Neutrophil (primary cell): Measurements from ENCODE around the gene EFCAB14.

ENCODE experiments used
- H3K27ac ChIP-seq: fragments of 200-600 bp; sonication (generic); 2 replicates; pipeline ENCODE4 v1.5.1; 2016; ENCODE audit warnings: mild to moderate bottlenecking, moderate library complexity
- H3K27me3 ChIP-seq: fragments of 200-600 bp; sonication (generic); 2 replicates; pipeline ENCODE4 v1.6.0; 2016; ENCODE audit warnings: mild to moderate bottlenecking
- H3K36me3 ChIP-seq: fragments of 200-600 bp; sonication (generic); 2 replicates; pipeline ENCODE4 v1.5.1; 2017
- H3K4me1 ChIP-seq, 2 experiments: fragments of 200-600 bp in 1 of 2; sonication (generic) in 1 of 2; 1 replicate in 1 of 2; 2 replicates in 1 of 2; pipeline versions ENCODE4 v1.5.1 to v1.6.1; 2013 to 2016; ENCODE audit warnings: low read depth in 1 of 2, low read length in 1 of 2, mild to moderate bottlenecking in 1 of 2, moderate library complexity in 1 of 2; ENCODE audit not compliant: control insufficient read depth in 1 of 2, insufficient read depth in 1 of 2
- H3K4me3 ChIP-seq, 2 experiments: fragments of 200-600 bp in 1 of 2; sonication (generic) in 1 of 2; 1 replicate in 1 of 2; 2 replicates in 1 of 2; pipeline ENCODE4 v1.5.1; 2013 to 2016; ENCODE audit warnings: low read depth in 1 of 2, low read length in 1 of 2, mild to moderate bottlenecking in 1 of 2, moderate library complexity in 1 of 2
- H3K9me3 ChIP-seq: fragments of 200-600 bp; sonication (generic); 2 replicates; pipeline ENCODE4 v1.5.1; 2016
- TF ChIP-seq, protein P1 (sequence below): fragments of 200-600 bp; sonication (generic); IDR thresholded peaks from 2 replicates; pipeline ENCODE4 v1.5.1; 2016; ENCODE audit warnings: antibody characterized with exemption

Gene EFCAB14

DNA sequence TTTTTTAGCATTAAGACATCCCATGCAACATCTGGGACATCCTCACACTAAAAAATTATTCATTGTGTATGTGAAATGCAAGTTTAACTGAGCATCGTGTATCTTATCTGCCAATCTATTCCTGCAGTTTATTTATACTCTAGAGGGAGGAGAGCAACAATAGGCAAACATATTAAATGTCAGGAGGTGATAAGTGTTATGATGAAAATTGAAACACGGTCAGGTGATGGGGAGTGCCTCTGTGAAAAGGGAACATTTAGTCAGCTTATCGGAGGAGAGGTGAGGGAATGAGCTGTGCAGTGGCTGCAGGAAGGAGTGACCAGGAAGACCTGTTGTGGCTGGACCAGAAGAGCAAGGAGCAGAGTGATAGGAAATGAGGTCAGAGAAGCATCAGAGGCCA lies 775 bp upstream of the EFCAB14 start:
- Histone ChIP-seq H3K27ac (peak overlapping the region; percentile 82), H3K4me1 (peaks cover 30 to 31% of the 10 kb centered on the region in 2 experiments), H3K36me3 (peaks cover 13% of the 10 kb centered on the region), H3K9me3 (no peaks in the 10 kb centered on the region), H3K4me3 (peak overlapping the region; percentile 77 to 86), H3K27me3 (peaks cover 20% of the 10 kb centered on the region)
- TF ChIP-seq, protein P1, sequence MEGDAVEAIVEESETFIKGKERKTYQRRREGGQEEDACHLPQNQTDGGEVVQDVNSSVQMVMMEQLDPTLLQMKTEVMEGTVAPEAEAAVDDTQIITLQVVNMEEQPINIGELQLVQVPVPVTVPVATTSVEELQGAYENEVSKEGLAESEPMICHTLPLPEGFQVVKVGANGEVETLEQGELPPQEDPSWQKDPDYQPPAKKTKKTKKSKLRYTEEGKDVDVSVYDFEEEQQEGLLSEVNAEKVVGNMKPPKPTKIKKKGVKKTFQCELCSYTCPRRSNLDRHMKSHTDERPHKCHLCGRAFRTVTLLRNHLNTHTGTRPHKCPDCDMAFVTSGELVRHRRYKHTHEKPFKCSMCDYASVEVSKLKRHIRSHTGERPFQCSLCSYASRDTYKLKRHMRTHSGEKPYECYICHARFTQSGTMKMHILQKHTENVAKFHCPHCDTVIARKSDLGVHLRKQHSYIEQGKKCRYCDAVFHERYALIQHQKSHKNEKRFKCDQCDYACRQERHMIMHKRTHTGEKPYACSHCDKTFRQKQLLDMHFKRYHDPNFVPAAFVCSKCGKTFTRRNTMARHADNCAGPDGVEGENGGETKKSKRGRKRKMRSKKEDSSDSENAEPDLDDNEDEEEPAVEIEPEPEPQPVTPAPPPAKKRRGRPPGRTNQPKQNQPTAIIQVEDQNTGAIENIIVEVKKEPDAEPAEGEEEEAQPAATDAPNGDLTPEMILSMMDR, result no peak

DNA sequence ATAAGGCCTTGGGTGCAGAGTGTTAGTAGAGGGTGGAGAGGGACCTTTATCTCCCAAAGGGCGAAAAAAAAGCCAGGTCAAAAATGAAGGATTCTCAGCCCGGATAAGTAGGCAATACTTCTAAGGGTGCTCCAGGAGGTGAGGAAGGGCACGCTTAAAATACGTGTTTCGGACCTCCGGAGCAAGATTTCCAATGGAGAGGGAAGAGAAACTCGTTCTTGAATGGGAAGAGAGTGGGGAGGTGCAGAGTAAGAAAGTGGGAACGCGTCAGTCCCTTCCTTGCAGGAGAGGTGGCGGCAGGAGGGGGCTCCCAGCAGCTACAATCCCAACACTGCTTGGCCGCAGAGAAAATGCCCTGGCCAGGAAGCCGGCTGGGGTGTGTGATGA lies 581 bp downstream of the EFCAB14 start:
- Histone ChIP-seq H3K36me3 (peaks cover 26% of the 10 kb centered on the region), H3K9me3 (no peaks in the 10 kb centered on the region), H3K27me3 (peaks cover 10% of the 10 kb centered on the region), H3K4me1 (peaks cover 30 to 31% of the 10 kb centered on the region in 2 experiments), H3K4me3 (peak overlapping the region; percentile 77 to 86), H3K27ac (peak overlapping the region; percentile 82)
- TF ChIP-seq, protein P1, result no peak

DNA sequence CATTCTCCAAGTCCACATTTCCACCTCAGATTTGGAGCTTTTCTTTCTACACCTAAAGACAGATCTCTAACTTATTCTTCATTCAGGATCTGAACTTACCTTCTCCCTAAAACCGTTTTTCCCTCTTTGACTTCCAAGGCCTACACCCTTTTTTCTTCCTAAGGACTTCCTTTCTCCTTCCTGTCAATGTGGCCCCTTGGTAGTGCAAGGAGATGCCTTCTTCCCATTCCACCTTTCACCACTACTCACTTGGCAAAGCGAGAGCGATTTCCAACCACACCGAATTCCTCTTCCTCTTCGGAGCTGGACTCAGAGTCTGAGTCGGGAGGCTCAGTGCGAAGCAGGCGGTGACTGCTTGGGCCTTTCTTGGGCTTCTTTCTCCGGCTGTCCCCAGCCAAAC lies 1.3 kb downstream of the EFCAB14 start:
- TF ChIP-seq, protein P1, result no peak
- peak overlapping the region; percentile 77 to 86 for H3K4me3 ChIP-seq

DNA sequence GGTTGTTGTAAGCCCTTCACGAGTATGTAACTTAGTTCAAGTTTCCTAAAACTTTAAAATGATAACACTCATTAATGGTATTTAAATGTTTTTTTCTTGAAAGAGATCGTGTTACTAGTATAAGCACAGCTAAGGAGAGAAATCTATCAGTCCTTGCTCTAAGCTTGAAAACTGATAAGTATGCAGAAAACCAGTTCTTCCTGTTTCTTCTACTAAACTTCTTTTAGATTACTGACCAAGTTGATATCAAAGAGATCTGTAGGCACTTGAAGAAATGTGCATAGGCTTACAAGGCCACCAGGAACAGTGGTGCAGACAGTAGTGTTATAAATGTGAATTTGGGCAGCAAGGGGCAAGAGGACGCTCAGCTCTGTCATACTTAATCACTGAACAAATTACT lies 3.9 kb downstream of the EFCAB14 start:
- Histone ChIP-seq H3K4me1 (peaks cover 30 to 31% of the 10 kb centered on the region in 2 experiments), H3K9me3 (no peaks in the 10 kb centered on the region), H3K27me3 (no peaks in the 10 kb centered on the region), H3K36me3 (peaks cover 46% of the 10 kb centered on the region), H3K4me3 (no peak overlapping the region), H3K27ac (no peak overlapping the region)
- TF ChIP-seq, protein P1, result no peak

More for the DNA sequence above, 1.3 kb downstream of the EFCAB14 start:
- Histone ChIP-seq H3K9me3 (no peaks in the 10 kb centered on the region), H3K36me3 (peaks cover 30% of the 10 kb centered on the region), H3K27ac (peak overlapping the region; percentile 82), H3K4me1 (peaks cover 30 to 31% of the 10 kb centered on the region in 2 experiments), H3K27me3 (peaks cover 10% of the 10 kb centered on the region)

DNA sequence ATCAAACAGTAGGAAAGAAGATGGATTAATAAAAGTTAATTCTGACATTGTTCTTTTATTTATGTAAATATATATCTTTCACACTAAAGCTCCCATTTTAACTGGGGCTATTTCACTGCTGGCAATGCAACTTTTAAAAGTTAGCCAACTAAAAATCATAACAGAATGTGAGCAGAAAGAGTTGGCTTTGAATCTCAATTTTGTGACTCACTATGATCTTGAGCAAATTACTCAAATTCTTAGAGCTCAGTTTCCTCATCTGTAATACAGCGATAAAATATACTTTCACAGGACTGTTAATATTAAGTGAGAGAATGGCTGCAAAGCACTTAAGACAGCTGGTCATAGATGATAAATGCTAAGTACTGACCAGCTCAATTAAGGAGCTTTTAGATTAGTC lies 10.8 kb downstream of the EFCAB14 start:
- H3K4me1 ChIP-seq, result no peaks in the 10 kb centered on the region
- no peaks in the 10 kb centered on the region for H3K9me3 ChIP-seq
- TF ChIP-seq, protein P1, result no peak
- H3K36me3 ChIP-seq, result peaks cover 80% of the 10 kb centered on the region
- no peaks in the 10 kb centered on the region for H3K27me3 ChIP-seq
- H3K4me3 ChIP-seq, result no peak overlapping the region
- no peak overlapping the region for H3K27ac ChIP-seq

DNA sequence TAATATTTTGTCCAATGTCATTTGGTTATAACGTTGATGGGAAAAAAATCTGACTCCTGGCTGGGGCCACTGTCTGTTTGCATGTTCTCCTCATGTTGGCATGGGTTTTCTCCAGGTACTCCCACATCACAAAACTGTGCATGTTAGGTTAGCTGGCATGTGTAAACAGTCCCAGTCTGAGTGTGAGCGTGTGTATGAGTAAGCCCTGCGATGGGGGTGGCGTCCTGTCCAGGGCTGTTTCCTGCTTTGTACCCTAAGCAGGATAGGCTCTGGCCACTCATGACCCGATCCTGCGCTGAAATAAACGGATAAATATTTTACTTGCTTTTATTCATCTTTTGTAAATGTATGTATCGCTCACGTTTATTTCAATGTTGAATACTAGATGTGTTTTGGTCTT lies 13.5 kb downstream of the EFCAB14 start:
- Histone ChIP-seq H3K36me3 (peaks cover 83% of the 10 kb centered on the region), H3K9me3 (no peaks in the 10 kb centered on the region), H3K27me3 (no peaks in the 10 kb centered on the region), H3K4me1 (no peaks in the 10 kb centered on the region), H3K27ac (no peak overlapping the region), H3K4me3 (no peak overlapping the region)
- TF ChIP-seq, protein P1, result no peak
